Measurements from ENCODE around the gene KCNH1.
A peak's percentile ranks its signal among the peaks of the same experiment; 100 is the strongest.
"Not testable (repeated sequence)": the region's sequence is repeated elsewhere in the genome, so short reads cannot be mapped to it uniquely, and the experiment has no call there.

Gene KCNH1

GRCh38 chr1:211092955-211093354 is 41.0 kb downstream of the KCNH1 start:
- TF ChIP-seq CTCF (IDR thresholded peaks at IDR 0.05; ENCODE audit: low read depth, low read length): no peak
- TF ChIP-seq MAX (IDR thresholded peaks at IDR 0.05; ENCODE audit: low read depth, low read length): no peak
- no peak for TF ChIP-seq POLR2A (IDR thresholded peaks at IDR 0.05; ENCODE audit: extremely low read depth, insufficient read length)
- no peak for TF ChIP-seq MYC (IDR thresholded peaks at IDR 0.05; ENCODE audit: low read depth, low read length)
- H3K4me3 ChIP-seq (ENCODE audit: low read depth, low read length): no peak overlapping the region
- DNase-seq (ENCODE audit: low read depth): no peak

GRCh38 chr1:211091867-211092266 is 42.1 kb downstream of the KCNH1 start:
- TF ChIP-seq POLR2A (IDR thresholded peaks at IDR 0.05; ENCODE audit: extremely low read depth, insufficient read length): no peak
- TF ChIP-seq MYC (IDR thresholded peaks at IDR 0.05; ENCODE audit: low read depth, low read length): no peak
- TF ChIP-seq MAX (IDR thresholded peaks at IDR 0.05; ENCODE audit: low read depth, low read length): no peak
- TF ChIP-seq CTCF (IDR thresholded peaks at IDR 0.05; ENCODE audit: low read depth, low read length): no peak

GRCh38 chr1:211089536-211089935 is 44.4 kb downstream of the KCNH1 start:
- TF ChIP-seq POLR2A (IDR thresholded peaks at IDR 0.05; ENCODE audit: extremely low read depth, insufficient read length) (no peak), MYC (IDR thresholded peaks at IDR 0.05; ENCODE audit: low read depth, low read length) (no peak), CTCF (IDR thresholded peaks at IDR 0.05; ENCODE audit: low read depth, low read length) (no peak), MAX (IDR thresholded peaks at IDR 0.05; ENCODE audit: low read depth, low read length) (no peak)
- no peak overlapping the region for H3K4me3 ChIP-seq (ENCODE audit: low read depth, low read length)
- no peak for DNase-seq (ENCODE audit: low read depth)

More at GRCh38 chr1:211091867-211092266, 42.1 kb downstream of the KCNH1 start:
- H3K4me3 ChIP-seq (ENCODE audit: low read depth, low read length): no peak overlapping the region
- DNase-seq (ENCODE audit: low read depth): no peak

- H3K4me3 ChIP-seq (ENCODE audit: low read depth, low read length): no peak overlapping the region
- DNase-seq (ENCODE audit: low read depth): no peak
- no peak for TF ChIP-seq MAX (IDR thresholded peaks at IDR 0.05; ENCODE audit: low read depth, low read length)
- TF ChIP-seq POLR2A (IDR thresholded peaks at IDR 0.05; ENCODE audit: extremely low read depth, insufficient read length): no peak
- TF ChIP-seq MYC (IDR thresholded peaks at IDR 0.05; ENCODE audit: low read depth, low read length): no peak
- TF ChIP-seq CTCF (IDR thresholded peaks at IDR 0.05; ENCODE audit: low read depth, low read length): no peak
These were observed 45.8 kb downstream of the KCNH1 start for GRCh38 chr1:211088156-211088555.

- DNase-seq (ENCODE audit: low read depth): peak; percentile 11
- no peak overlapping the region for H3K4me3 ChIP-seq (ENCODE audit: low read depth, low read length)
- TF ChIP-seq MAX (IDR thresholded peaks at IDR 0.05; ENCODE audit: low read depth, low read length) (no peak), MYC (IDR thresholded peaks at IDR 0.05; ENCODE audit: low read depth, low read length) (no peak), POLR2A (IDR thresholded peaks at IDR 0.05; ENCODE audit: extremely low read depth, insufficient read length) (no peak), CTCF (IDR thresholded peaks at IDR 0.05; ENCODE audit: low read depth, low read length) (no peak)
These were observed 51.1 kb downstream of the KCNH1 start for GRCh38 chr1:211082824-211083223.

- not testable (repeated sequence) for DNase-seq (ENCODE audit: low read depth)
These were observed 52.5 kb downstream of the KCNH1 start for GRCh38 chr1:211081447-211081846.

More at GRCh38 chr1:211081447-211081846, 52.5 kb downstream of the KCNH1 start:
- not testable (repeated sequence) for H3K4me3 ChIP-seq (ENCODE audit: low read depth, low read length)
